ENCODE measurements around the gene TCEA3.

Gene TCEA3

GRCh38 chr1:23442751-23443150 lies 18.2 kb upstream of the TCEA3 start:
- H2BK15ac ChIP-seq (ENCODE audit: low read length) = no peak overlapping the region
- no peak overlapping the region for H3K27ac ChIP-seq (replicated peaks; ENCODE audit: low read length)
- H3K4me2 ChIP-seq (ENCODE audit: insufficient read depth, low read length, poor library complexity, severe bottlenecking) = no peak overlapping the region
- no peak overlapping the region for H3K4ac ChIP-seq (ENCODE audit: low read length)
- no peak overlapping the region for H3K18ac ChIP-seq (ENCODE audit: low read length)
- H3K36me3 ChIP-seq (replicated peaks in 1 of 2; ENCODE audit: control insufficient read depth in 2 of 2, insufficient read depth in 2 of 2, low read length in 2 of 2) = peaks cover 2 to 89% of the 10 kb centered on the region in 2 donors
- H3K79me1 ChIP-seq (ENCODE audit: low read depth, low read length) = no peaks in the 10 kb centered on the region
- no peak overlapping the region for H4K91ac ChIP-seq (ENCODE audit: low read depth, low read length, poor library complexity)
- no peak overlapping the region for H3K14ac ChIP-seq (ENCODE audit: low read length)
- H3K27me3 ChIP-seq (ENCODE audit: control insufficient read depth in 3 of 3, insufficient read depth in 3 of 3, low read depth in 1 of 3, low read length in 3 of 3) = no peaks in the 10 kb centered on the region
- no peak overlapping the region for H2AK5ac ChIP-seq (ENCODE audit: low read depth, low read length)
- no CpG with 5 or more reads among the region's 3 CpGs for WGBS, 2 donors (ENCODE audit: extremely low coverage in 2 of 2, insufficient read length in 2 of 2, insufficient replicate concordance in 1 of 2)
- H2BK5ac ChIP-seq (ENCODE audit: low read length) = no peak overlapping the region
- H3K23ac ChIP-seq (ENCODE audit: low read depth, low read length, poor library complexity) = no peak overlapping the region
- H2BK120ac ChIP-seq (ENCODE audit: low read depth, low read length) = no peak overlapping the region
- no peaks in the 10 kb centered on the region for H3K9me3 ChIP-seq (replicated peaks in 1 of 2; ENCODE audit: control insufficient read depth in 2 of 2, insufficient read depth in 1 of 2, low read depth in 1 of 2, low read length in 2 of 2)
- no peak overlapping the region for H2BK12ac ChIP-seq (ENCODE audit: low read length)
- no peaks in the 10 kb centered on the region for H3K4me1 ChIP-seq (ENCODE audit: control insufficient read depth in 2 of 2, insufficient read depth in 1 of 2, low read depth in 1 of 2, low read length in 2 of 2)
- no peak overlapping the region for H3K4me3 ChIP-seq (ENCODE audit: low read length in 2 of 2)
- H3K9ac ChIP-seq (ENCODE audit: low read depth, low read length, poor library complexity) = no peak overlapping the region
- no peak overlapping the region for H2AFZ ChIP-seq (ENCODE audit: low read length)
- no peak for DNase-seq (ENCODE audit: low spot score)
- H4K8ac ChIP-seq (ENCODE audit: low read depth, low read length) = no peak overlapping the region

- Histone ChIP-seq H3K27ac (replicated peaks; ENCODE audit: low read length) (no peak overlapping the region), H3K4me1 (ENCODE audit: control insufficient read depth in 2 of 2, insufficient read depth in 1 of 2, low read depth in 1 of 2, low read length in 2 of 2) (no peaks in the 10 kb centered on the region), H4K8ac (ENCODE audit: low read depth, low read length) (no peak overlapping the region), H3K79me1 (ENCODE audit: low read depth, low read length) (no peaks in the 10 kb centered on the region), H3K4me3 (ENCODE audit: low read length in 2 of 2) (no peak overlapping the region), H3K4me2 (ENCODE audit: insufficient read depth, low read length, poor library complexity, severe bottlenecking) (no peak overlapping the region), H2BK12ac (ENCODE audit: low read length) (no peak overlapping the region), H3K9me3 (replicated peaks in 1 of 2; ENCODE audit: control insufficient read depth in 2 of 2, insufficient read depth in 1 of 2, low read depth in 1 of 2, low read length in 2 of 2) (no peaks in the 10 kb centered on the region), H2BK120ac (ENCODE audit: low read depth, low read length) (no peak overlapping the region), H3K14ac (ENCODE audit: low read length) (no peak overlapping the region), H2BK15ac (ENCODE audit: low read length) (no peak overlapping the region), H3K36me3 (replicated peaks in 1 of 2; ENCODE audit: control insufficient read depth in 2 of 2, insufficient read depth in 2 of 2, low read length in 2 of 2) (peaks cover 2 to 89% of the 10 kb centered on the region in 2 donors), H3K23ac (ENCODE audit: low read depth, low read length, poor library complexity) (peak overlapping the region; percentile 17), H3K4ac (ENCODE audit: low read length) (no peak overlapping the region), H2BK5ac (ENCODE audit: low read length) (no peak overlapping the region), H3K27me3 (ENCODE audit: control insufficient read depth in 3 of 3, insufficient read depth in 3 of 3, low read depth in 1 of 3, low read length in 3 of 3) (peaks cover 0 to 4% (median 0%) of the 10 kb centered on the region in 3 experiments), H4K91ac (ENCODE audit: low read depth, low read length, poor library complexity) (no peak overlapping the region), H2AFZ (ENCODE audit: low read length) (no peak overlapping the region), H3K18ac (ENCODE audit: low read length) (no peak overlapping the region), H3K9ac (ENCODE audit: low read depth, low read length, poor library complexity) (no peak overlapping the region), H2AK5ac (ENCODE audit: low read depth, low read length) (no peak overlapping the region)
- WGBS, 2 donors (ENCODE audit: extremely low coverage in 2 of 2, insufficient read length in 2 of 2, insufficient replicate concordance in 1 of 2) = no CpG with 5 or more reads among the region's 8 CpGs
- no peak for DNase-seq (ENCODE audit: low spot score)
These were observed 17.0 kb upstream of the TCEA3 start for GRCh38 chr1:23441446-23442148.

- peaks cover 2 to 94% of the 10 kb centered on the region in 2 donors for H3K36me3 ChIP-seq (replicated peaks in 1 of 2; ENCODE audit: control insufficient read depth in 2 of 2, insufficient read depth in 2 of 2, low read length in 2 of 2)
- no peak overlapping the region for H4K91ac ChIP-seq (ENCODE audit: low read depth, low read length, poor library complexity)
- H3K27ac ChIP-seq (replicated peaks; ENCODE audit: low read length) = no peak overlapping the region
- no peak overlapping the region for H2BK15ac ChIP-seq (ENCODE audit: low read length)
- H3K23ac ChIP-seq (ENCODE audit: low read depth, low read length, poor library complexity) = no peak overlapping the region
- H2AK5ac ChIP-seq (ENCODE audit: low read depth, low read length) = no peak overlapping the region
- no peak overlapping the region for H2BK12ac ChIP-seq (ENCODE audit: low read length)
- no CpG with 5 or more reads among the region's 8 CpGs for WGBS, 2 donors (ENCODE audit: extremely low coverage in 2 of 2, insufficient read length in 2 of 2, insufficient replicate concordance in 1 of 2)
- H3K4ac ChIP-seq (ENCODE audit: low read length) = no peak overlapping the region
- H2BK5ac ChIP-seq (ENCODE audit: low read length) = no peak overlapping the region
- no peak overlapping the region for H3K4me3 ChIP-seq (ENCODE audit: low read length in 2 of 2)
- H3K9me3 ChIP-seq (replicated peaks in 1 of 2; ENCODE audit: control insufficient read depth in 2 of 2, insufficient read depth in 1 of 2, low read depth in 1 of 2, low read length in 2 of 2) = no peaks in the 10 kb centered on the region
- no peak overlapping the region for H3K14ac ChIP-seq (ENCODE audit: low read length)
- no peak overlapping the region for H3K9ac ChIP-seq (ENCODE audit: low read depth, low read length, poor library complexity)
- no peaks in the 10 kb centered on the region for H3K79me1 ChIP-seq (ENCODE audit: low read depth, low read length)
- peaks cover 0 to 4% of the 10 kb centered on the region in 2 donors for H3K4me1 ChIP-seq (ENCODE audit: control insufficient read depth in 2 of 2, insufficient read depth in 1 of 2, low read depth in 1 of 2, low read length in 2 of 2)
- H3K4me2 ChIP-seq (ENCODE audit: insufficient read depth, low read length, poor library complexity, severe bottlenecking) = no peak overlapping the region
- no peak overlapping the region for H4K8ac ChIP-seq (ENCODE audit: low read depth, low read length)
- H2AFZ ChIP-seq (ENCODE audit: low read length) = no peak overlapping the region
- no peak for DNase-seq (ENCODE audit: low spot score)
- H3K27me3 ChIP-seq (ENCODE audit: control insufficient read depth in 3 of 3, insufficient read depth in 3 of 3, low read depth in 1 of 3, low read length in 3 of 3) = peaks cover 0 to 4% (median 0%) of the 10 kb centered on the region in 3 experiments
- no peak overlapping the region for H3K18ac ChIP-seq (ENCODE audit: low read length)
- no peak overlapping the region for H2BK120ac ChIP-seq (ENCODE audit: low read depth, low read length)
These were observed 14.0 kb upstream of the TCEA3 start for GRCh38 chr1:23438545-23438944.

GRCh38 chr1:23437355-23437664 lies 12.8 kb upstream of the TCEA3 start:
- no peak for DNase-seq (ENCODE audit: low spot score)
- no peaks in the 10 kb centered on the region for H3K79me1 ChIP-seq (ENCODE audit: low read depth, low read length)
- peak overlapping the region; percentile 35 for H3K9ac ChIP-seq (ENCODE audit: low read depth, low read length, poor library complexity)
- no peaks in the 10 kb centered on the region for H3K9me3 ChIP-seq (replicated peaks in 1 of 2; ENCODE audit: control insufficient read depth in 2 of 2, insufficient read depth in 1 of 2, low read depth in 1 of 2, low read length in 2 of 2)
- no peak overlapping the region for H2BK5ac ChIP-seq (ENCODE audit: low read length)
- peak overlapping the region; percentile 62 for H3K18ac ChIP-seq (ENCODE audit: low read length)
- H2BK15ac ChIP-seq (ENCODE audit: low read length) = peak overlapping the region; percentile 9
- H4K91ac ChIP-seq (ENCODE audit: low read depth, low read length, poor library complexity) = no peak overlapping the region
- no peak overlapping the region for H3K4me2 ChIP-seq (ENCODE audit: insufficient read depth, low read length, poor library complexity, severe bottlenecking)
- no peak overlapping the region for H2BK12ac ChIP-seq (ENCODE audit: low read length)
- H2AK5ac ChIP-seq (ENCODE audit: low read depth, low read length) = peak overlapping the region; percentile 69
- no peak overlapping the region for H3K4ac ChIP-seq (ENCODE audit: low read length)
- H4K8ac ChIP-seq (ENCODE audit: low read depth, low read length) = no peak overlapping the region
- no peak overlapping the region for H2AFZ ChIP-seq (ENCODE audit: low read length)
- H3K4me1 ChIP-seq (ENCODE audit: control insufficient read depth in 2 of 2, insufficient read depth in 1 of 2, low read depth in 1 of 2, low read length in 2 of 2) = peaks cover 0 to 4% of the 10 kb centered on the region in 2 donors
- peaks cover 2 to 96% of the 10 kb centered on the region in 2 donors for H3K36me3 ChIP-seq (replicated peaks in 1 of 2; ENCODE audit: control insufficient read depth in 2 of 2, insufficient read depth in 2 of 2, low read length in 2 of 2)
- peak overlapping the region; percentile 82 for H3K23ac ChIP-seq (ENCODE audit: low read depth, low read length, poor library complexity)
- no peak overlapping the region for H2BK120ac ChIP-seq (ENCODE audit: low read depth, low read length)
- WGBS, 2 donors (ENCODE audit: extremely low coverage in 2 of 2, insufficient read length in 2 of 2, insufficient replicate concordance in 1 of 2) = no CpG with 5 or more reads among the region's 13 CpGs
- no peak overlapping the region for H3K14ac ChIP-seq (ENCODE audit: low read length)
- no peak overlapping the region for H3K4me3 ChIP-seq (ENCODE audit: low read length in 2 of 2)
- H3K27me3 ChIP-seq (ENCODE audit: control insufficient read depth in 3 of 3, insufficient read depth in 3 of 3, low read depth in 1 of 3, low read length in 3 of 3) = peaks cover 0 to 4% (median 0%) of the 10 kb centered on the region in 3 experiments
- no peak overlapping the region for H3K27ac ChIP-seq (replicated peaks; ENCODE audit: low read length)
